Measurements from ENCODE around the gene ELOA2. TPM values are rescaled to one million over a fixed set of nuclear protein-coding genes. Genes with fewer than 3 reads are reported as not detected.

Gene ELOA2
- total RNA-seq, 1 donor from 2014 or later: not detected

GRCh38 chr18:47050468-47050867, 15.0 kb upstream of the ELOA2 start:
- Histone ChIP-seq H3K36me3 (ENCODE audit: insufficient read depth, low read length) (no peaks in the 10 kb centered on the region), H3K27ac (ENCODE audit: low read depth, low read length) (no peak overlapping the region), H2AFZ (ENCODE audit: low read depth, low read length) (no peak overlapping the region), H3K9ac (ENCODE audit: low read length) (no peak overlapping the region), H3K4me3 (ENCODE audit: insufficient read depth, low read depth, low read length) (no peak overlapping the region), H3K4me2 (ENCODE audit: low read length) (no peak overlapping the region), H4K20me1 (ENCODE audit: insufficient read depth, low read length) (no peaks in the 10 kb centered on the region), H3K4me1 (ENCODE audit: insufficient read depth, low read length) (no peaks in the 10 kb centered on the region), H3K79me2 (ENCODE audit: insufficient read depth, low read length) (no peaks in the 10 kb centered on the region), H3K27me3 (ENCODE audit: insufficient read depth, low read length) (no peaks in the 10 kb centered on the region), H3K9me3 (ENCODE audit: insufficient read depth, low read depth, low read length) (no peaks in the 10 kb centered on the region)
- FAIRE-seq (peak; percentile 49), DNase-seq (ENCODE audit: low read depth) (peak; percentile 33)
- H3K4me3 Mint-ChIP-seq (ENCODE audit: unreplicated experiment): no peak overlapping the region
- H3K9me3 Mint-ChIP-seq (ENCODE audit: unreplicated experiment): no peaks in the 10 kb centered on the region
- H3K4me1 Mint-ChIP-seq (ENCODE audit: low read depth, unreplicated experiment): peaks cover 10% of the 10 kb centered on the region
- no peak overlapping the region for H3K27ac Mint-ChIP-seq (ENCODE audit: unreplicated experiment)
- no peaks in the 10 kb centered on the region for H3K36me3 Mint-ChIP-seq (ENCODE audit: low read depth, unreplicated experiment)
- TF ChIP-seq CTCF (IDR thresholded peaks at IDR 0.05; ENCODE audit: insufficient read depth, low read depth, low read length): peak; percentile 63
- TF ChIP-seq EZH2 (IDR thresholded peaks at IDR 0.05; ENCODE audit: insufficient read depth, low read length): no peak
- peaks cover 14% of the 10 kb centered on the region for H3K27me3 Mint-ChIP-seq (ENCODE audit: low read depth, unreplicated experiment)

GRCh38 chr18:47040982-47041381, 5.6 kb upstream of the ELOA2 start:
- Histone ChIP-seq H3K36me3 (ENCODE audit: insufficient read depth, low read length) (no peaks in the 10 kb centered on the region), H3K4me1 (ENCODE audit: insufficient read depth, low read length) (no peaks in the 10 kb centered on the region), H2AFZ (ENCODE audit: low read depth, low read length) (no peak overlapping the region), H3K4me2 (ENCODE audit: low read length) (no peak overlapping the region), H3K27ac (ENCODE audit: low read depth, low read length) (no peak overlapping the region), H3K9me3 (ENCODE audit: insufficient read depth, low read depth, low read length) (no peaks in the 10 kb centered on the region), H3K27me3 (ENCODE audit: insufficient read depth, low read length) (no peaks in the 10 kb centered on the region), H3K79me2 (ENCODE audit: insufficient read depth, low read length) (no peaks in the 10 kb centered on the region), H3K4me3 (ENCODE audit: insufficient read depth, low read depth, low read length) (no peak overlapping the region), H4K20me1 (ENCODE audit: insufficient read depth, low read length) (no peaks in the 10 kb centered on the region), H3K9ac (ENCODE audit: low read length) (no peak overlapping the region)
- Mint-ChIP-seq H3K27me3 (ENCODE audit: low read depth, unreplicated experiment) (peaks cover 2% of the 10 kb centered on the region), H3K36me3 (ENCODE audit: low read depth, unreplicated experiment) (no peaks in the 10 kb centered on the region), H3K4me1 (ENCODE audit: low read depth, unreplicated experiment) (no peaks in the 10 kb centered on the region), H3K4me3 (ENCODE audit: unreplicated experiment) (no peak overlapping the region), H3K27ac (ENCODE audit: unreplicated experiment) (no peak overlapping the region), H3K9me3 (ENCODE audit: unreplicated experiment) (no peaks in the 10 kb centered on the region)
- FAIRE-seq (no peak), DNase-seq (ENCODE audit: low read depth) (no peak)
- TF ChIP-seq EZH2 (IDR thresholded peaks at IDR 0.05; ENCODE audit: insufficient read depth, low read length) (no peak), CTCF (IDR thresholded peaks at IDR 0.05; ENCODE audit: insufficient read depth, low read depth, low read length) (no peak)

GRCh38 chr18:47036927-47037578, 1.6 kb upstream of the ELOA2 start:
- Histone ChIP-seq H3K9ac (ENCODE audit: low read length) (no peak overlapping the region), H3K4me1 (ENCODE audit: insufficient read depth, low read length) (no peaks in the 10 kb centered on the region), H2AFZ (ENCODE audit: low read depth, low read length) (no peak overlapping the region), H3K4me2 (ENCODE audit: low read length) (no peak overlapping the region), H3K79me2 (ENCODE audit: insufficient read depth, low read length) (no peaks in the 10 kb centered on the region), H3K27me3 (ENCODE audit: insufficient read depth, low read length) (no peaks in the 10 kb centered on the region), H3K27ac (ENCODE audit: low read depth, low read length) (no peak overlapping the region), H3K4me3 (ENCODE audit: insufficient read depth, low read depth, low read length) (no peak overlapping the region), H3K36me3 (ENCODE audit: insufficient read depth, low read length) (no peaks in the 10 kb centered on the region), H4K20me1 (ENCODE audit: insufficient read depth, low read length) (no peaks in the 10 kb centered on the region), H3K9me3 (ENCODE audit: insufficient read depth, low read depth, low read length) (no peaks in the 10 kb centered on the region)
- Mint-ChIP-seq H3K9me3 (ENCODE audit: unreplicated experiment) (no peaks in the 10 kb centered on the region), H3K27me3 (ENCODE audit: low read depth, unreplicated experiment) (peaks cover 8% of the 10 kb centered on the region), H3K4me1 (ENCODE audit: low read depth, unreplicated experiment) (no peaks in the 10 kb centered on the region), H3K27ac (ENCODE audit: unreplicated experiment) (no peak overlapping the region), H3K4me3 (ENCODE audit: unreplicated experiment) (no peak overlapping the region), H3K36me3 (ENCODE audit: low read depth, unreplicated experiment) (peaks cover 2% of the 10 kb centered on the region)
- TF ChIP-seq CTCF (IDR thresholded peaks at IDR 0.05; ENCODE audit: insufficient read depth, low read depth, low read length) (no peak), EZH2 (IDR thresholded peaks at IDR 0.05; ENCODE audit: insufficient read depth, low read length) (no peak)
- no peak for FAIRE-seq
- DNase-seq (ENCODE audit: low read depth): no peak

Measured in astrocyte (in vitro differentiated cells and primary cell).